22Rv1 (cell line): ENCODE measurements around the gene PLEKHG2.

Experiments
- ZFX ChIP-seq: fragments of 450-650 bp; IDR thresholded peaks from 2 replicates; pipeline ENCODE4 v1.6.1; 2017; ENCODE audit warnings: antibody characterized with exemption, borderline replicate concordance
- TF ChIP-seq, protein P1 (sequence below): fragments of 450-650 bp; IDR thresholded peaks from 2 replicates; pipeline ENCODE4 v1.5.1; 2017; ENCODE audit warnings: mild to moderate bottlenecking

DNA sequence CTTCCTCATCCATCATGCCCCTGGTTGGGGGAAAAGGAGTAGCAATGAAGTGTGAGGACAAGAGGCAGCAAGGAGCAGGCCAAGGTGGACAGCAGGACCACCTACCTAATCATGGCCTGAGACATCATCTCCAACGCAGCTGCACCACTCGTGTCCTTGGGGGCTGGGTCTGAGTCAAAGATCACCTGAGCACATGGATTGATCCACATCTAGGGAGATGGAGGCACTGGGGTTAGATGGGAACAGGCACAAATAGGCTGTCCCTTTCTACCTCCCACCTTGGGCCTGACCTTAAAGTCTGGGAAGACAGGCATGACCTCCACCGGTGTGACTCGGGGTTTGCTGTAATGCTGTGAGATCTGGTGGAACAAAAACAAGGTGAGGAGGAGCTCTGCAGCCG, 23.8 kb upstream of the PLEKHG2 start:
- TF ChIP-seq, protein P1, sequence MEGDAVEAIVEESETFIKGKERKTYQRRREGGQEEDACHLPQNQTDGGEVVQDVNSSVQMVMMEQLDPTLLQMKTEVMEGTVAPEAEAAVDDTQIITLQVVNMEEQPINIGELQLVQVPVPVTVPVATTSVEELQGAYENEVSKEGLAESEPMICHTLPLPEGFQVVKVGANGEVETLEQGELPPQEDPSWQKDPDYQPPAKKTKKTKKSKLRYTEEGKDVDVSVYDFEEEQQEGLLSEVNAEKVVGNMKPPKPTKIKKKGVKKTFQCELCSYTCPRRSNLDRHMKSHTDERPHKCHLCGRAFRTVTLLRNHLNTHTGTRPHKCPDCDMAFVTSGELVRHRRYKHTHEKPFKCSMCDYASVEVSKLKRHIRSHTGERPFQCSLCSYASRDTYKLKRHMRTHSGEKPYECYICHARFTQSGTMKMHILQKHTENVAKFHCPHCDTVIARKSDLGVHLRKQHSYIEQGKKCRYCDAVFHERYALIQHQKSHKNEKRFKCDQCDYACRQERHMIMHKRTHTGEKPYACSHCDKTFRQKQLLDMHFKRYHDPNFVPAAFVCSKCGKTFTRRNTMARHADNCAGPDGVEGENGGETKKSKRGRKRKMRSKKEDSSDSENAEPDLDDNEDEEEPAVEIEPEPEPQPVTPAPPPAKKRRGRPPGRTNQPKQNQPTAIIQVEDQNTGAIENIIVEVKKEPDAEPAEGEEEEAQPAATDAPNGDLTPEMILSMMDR, result no peak
- no peak for TF ChIP-seq ZFX
